Neutrophil (primary cell): ENCODE data around the gene H2BK1.

ENCODE experiments used
- H3K27ac ChIP-seq: fragments of 200-600 bp; sonication (generic); 2 replicates; pipeline ENCODE4 v1.5.1; 2016; ENCODE audit warnings: mild to moderate bottlenecking, moderate library complexity
- H3K27me3 ChIP-seq: fragments of 200-600 bp; sonication (generic); 2 replicates; pipeline ENCODE4 v1.6.0; 2016; ENCODE audit warnings: mild to moderate bottlenecking
- H3K36me3 ChIP-seq: fragments of 200-600 bp; sonication (generic); 2 replicates; pipeline ENCODE4 v1.5.1; 2017
- H3K4me1 ChIP-seq, 2 experiments: fragments of 200-600 bp in 1 of 2; sonication (generic) in 1 of 2; 1 replicate in 1 of 2; 2 replicates in 1 of 2; pipeline versions ENCODE4 v1.5.1 to v1.6.1; 2013 to 2016; ENCODE audit warnings: low read depth in 1 of 2, low read length in 1 of 2, mild to moderate bottlenecking in 1 of 2, moderate library complexity in 1 of 2; ENCODE audit not compliant: control insufficient read depth in 1 of 2, insufficient read depth in 1 of 2
- H3K4me3 ChIP-seq, 2 experiments: fragments of 200-600 bp in 1 of 2; sonication (generic) in 1 of 2; 1 replicate in 1 of 2; 2 replicates in 1 of 2; pipeline ENCODE4 v1.5.1; 2013 to 2016; ENCODE audit warnings: low read depth in 1 of 2, low read length in 1 of 2, mild to moderate bottlenecking in 1 of 2, moderate library complexity in 1 of 2
- H3K9me3 ChIP-seq: fragments of 200-600 bp; sonication (generic); 2 replicates; pipeline ENCODE4 v1.5.1; 2016
- CTCF ChIP-seq: fragments of 200-600 bp; sonication (generic); IDR thresholded peaks from 2 replicates; pipeline ENCODE4 v1.5.1; 2016; ENCODE audit warnings: antibody characterized with exemption

The H2BK1 gene

GRCh38 chr7:151179287-151179860 is 30.9 kb downstream of the H2BK1 start:
- H3K4me1 ChIP-seq: no peaks in the 10 kb centered on the region
- H3K27me3 ChIP-seq: peaks cover 59% of the 10 kb centered on the region
- H3K4me3 ChIP-seq: no peak overlapping the region
- no peak for TF ChIP-seq CTCF
- H3K9me3 ChIP-seq: no peaks in the 10 kb centered on the region
- H3K36me3 ChIP-seq: no peaks in the 10 kb centered on the region
- H3K27ac ChIP-seq: no peak overlapping the region

- Histone ChIP-seq H3K36me3 (no peaks in the 10 kb centered on the region), H3K4me3 (no peak overlapping the region), H3K4me1 (no peaks in the 10 kb centered on the region), H3K9me3 (no peaks in the 10 kb centered on the region), H3K27me3 (peaks cover 64% of the 10 kb centered on the region), H3K27ac (no peak overlapping the region)
- TF ChIP-seq CTCF: no peak
Observed at GRCh38 chr7:151178831-151179230, 31.5 kb downstream of the H2BK1 start.

- Histone ChIP-seq H3K9me3 (no peaks in the 10 kb centered on the region), H3K4me1 (no peaks in the 10 kb centered on the region), H3K36me3 (no peaks in the 10 kb centered on the region), H3K27ac (no peak overlapping the region), H3K4me3 (no peak overlapping the region), H3K27me3 (peaks cover 70% of the 10 kb centered on the region)
- TF ChIP-seq CTCF: no peak
Observed at GRCh38 chr7:151178236-151178635, 32.1 kb downstream of the H2BK1 start.

GRCh38 chr7:151177310-151177709 is 33.0 kb downstream of the H2BK1 start:
- H3K4me1 ChIP-seq: no peaks in the 10 kb centered on the region
- H3K36me3 ChIP-seq: no peaks in the 10 kb centered on the region
- no peaks in the 10 kb centered on the region for H3K9me3 ChIP-seq
- H3K4me3 ChIP-seq: no peak overlapping the region
- peaks cover 75% of the 10 kb centered on the region for H3K27me3 ChIP-seq
- no peak for TF ChIP-seq CTCF
- H3K27ac ChIP-seq: no peak overlapping the region

GRCh38 chr7:151176401-151176800 is 33.9 kb downstream of the H2BK1 start:
- no peak for TF ChIP-seq CTCF
- H3K27ac ChIP-seq: no peak overlapping the region
- no peaks in the 10 kb centered on the region for H3K9me3 ChIP-seq
- H3K4me3 ChIP-seq: no peak overlapping the region
- peaks cover 84% of the 10 kb centered on the region for H3K27me3 ChIP-seq
- no peaks in the 10 kb centered on the region for H3K36me3 ChIP-seq
- no peaks in the 10 kb centered on the region for H3K4me1 ChIP-seq

- Histone ChIP-seq H3K27me3 (peaks cover 89% of the 10 kb centered on the region), H3K4me1 (no peaks in the 10 kb centered on the region), H3K27ac (no peak overlapping the region), H3K36me3 (no peaks in the 10 kb centered on the region), H3K9me3 (no peaks in the 10 kb centered on the region), H3K4me3 (no peak overlapping the region)
- no peak for TF ChIP-seq CTCF
Observed at GRCh38 chr7:151175793-151176311, 34.4 kb downstream of the H2BK1 start.
